Inflammatory macrophage (primary cell): ENCODE results near the gene ELP5.
A peak's percentile ranks its signal among the peaks of the same experiment; 100 is the strongest.

Source experiments
- DNase-seq, 2 donors: peaks; one replicate each; pipeline ENCODE4 v3.0.0-alpha.2; 2020 to 2022

The ELP5 gene

GRCh38 chr17:7285679-7286078, 33.7 kb downstream of the ELP5 start:
- DNase-seq, result no peak

- no peak for DNase-seq
These were observed 37.4 kb downstream of the ELP5 start for GRCh38 chr17:7289256-7290032.

GRCh38 chr17:7290166-7290565, 38.2 kb downstream of the ELP5 start:
- no peak for DNase-seq

GRCh38 chr17:7290685-7291084, 38.7 kb downstream of the ELP5 start:
- no peak for DNase-seq

GRCh38 chr17:7292194-7292593, 40.2 kb downstream of the ELP5 start:
- DNase-seq, result no peak

- DNase-seq, result no peak
These were observed 40.7 kb downstream of the ELP5 start for GRCh38 chr17:7292729-7293128.

GRCh38 chr17:7293159-7293558, 41.1 kb downstream of the ELP5 start:
- DNase-seq, result no peak

GRCh38 chr17:7293816-7294613, 42.0 kb downstream of the ELP5 start:
- DNase-seq, result no peak

GRCh38 chr17:7294614-7295153, 42.7 kb downstream of the ELP5 start, which contains the start of gene YBX2:
TSS of gene YBX2 (minus strand) at chr17:7294639. CDS start at chr17:7294500, 139 bp downstream.
- peak in 1 of 2 donors; percentile 36 for DNase-seq

- no peak for DNase-seq
These were observed 43.5 kb downstream of the ELP5 start for GRCh38 chr17:7295230-7296180.

GRCh38 chr17:7296189-7296861, 44.3 kb downstream of the ELP5 start:
- DNase-seq, result peak; percentile 81 to 83

- DNase-seq, result no peak
These were observed 52.2 kb downstream of the ELP5 start for GRCh38 chr17:7304179-7304578.

- DNase-seq, result peak; percentile 100
These were observed 55.1 kb downstream of the ELP5 start, which contains the start of gene EIF5A for GRCh38 chr17:7306911-7307685. TSS of gene EIF5A (plus strand) at chr17:7307628. CDS start at chr17:7309636, 2,008 bp downstream.

- DNase-seq, result peak; percentile 48 to 71
These were observed 55.9 kb downstream of the ELP5 start for GRCh38 chr17:7307686-7308624.

- DNase-seq, result peak; percentile 62 to 71
These were observed 56.8 kb downstream of the ELP5 start for GRCh38 chr17:7308625-7309433.
